ENCODE results near the gene SETD3. TPM values are rescaled to one million over a fixed set of nuclear protein-coding genes. Genes with fewer than 3 reads are reported as not detected.

Gene SETD3
- polyA plus RNA-seq, 1 donor from 2014 or later: 49.6 TPM

- Histone ChIP-seq H3F3A (ENCODE audit: insufficient read depth, low read length, poor library complexity, severe bottlenecking) (no peaks in the 10 kb centered on the region), H3K4me3 (ENCODE audit: low read length) (no peak overlapping the region), H3K4me2 (ENCODE audit: low read length) (no peak overlapping the region), H3K79me2 (replicated peaks; ENCODE audit: insufficient read depth, low read length) (no peaks in the 10 kb centered on the region), H2AFZ (ENCODE audit: low read depth, low read length) (no peak overlapping the region), H3K27me3 (ENCODE audit: insufficient read depth, low read depth, low read length) (no peaks in the 10 kb centered on the region), H3K36me3 (ENCODE audit: insufficient read depth, low read length) (no peaks in the 10 kb centered on the region), H3K27ac (ENCODE audit: low read length) (no peak overlapping the region), H3K9ac (ENCODE audit: low read length) (no peak overlapping the region), H3K9me3 (ENCODE audit: low read length) (no peaks in the 10 kb centered on the region), H3K9me2 (ENCODE audit: insufficient read depth, low read length) (no peaks in the 10 kb centered on the region), H4K20me1 (ENCODE audit: insufficient read depth) (no peaks in the 10 kb centered on the region)
- TF ChIP-seq CTCF (IDR thresholded peaks at IDR 0.05; ENCODE audit: poor library complexity, severe bottlenecking) (no peak), EP300 (conservative IDR thresholded peaks at IDR 0.05; ENCODE audit: poor library complexity, severe bottlenecking) (no peak), REST (IDR thresholded peaks at IDR 0.05; ENCODE audit: borderline replicate concordance) (no peak), SMC3 (conservative IDR thresholded peaks at IDR 0.05; ENCODE audit: poor library complexity) (no peak), POLR2AphosphoS5 (IDR thresholded peaks at IDR 0.05) (no peak), TAF1 (IDR thresholded peaks at IDR 0.05; ENCODE audit: low read depth) (no peak), MXI1 (conservative IDR thresholded peaks at IDR 0.05; ENCODE audit: poor library complexity, severe bottlenecking) (no peak), RAD21 (conservative IDR thresholded peaks at IDR 0.05) (no peak), EZH2 (IDR thresholded peaks at IDR 0.05; ENCODE audit: borderline replicate concordance, insufficient read depth, low read length, poor library complexity, severe bottlenecking) (no peak)
Measured at GRCh38 chr14:99454246-99454645, 26.4 kb downstream of the SETD3 start.

- Histone ChIP-seq H3K9me2 (ENCODE audit: insufficient read depth, low read length) (no peaks in the 10 kb centered on the region), H3K79me2 (replicated peaks; ENCODE audit: insufficient read depth, low read length) (no peaks in the 10 kb centered on the region), H3K36me3 (ENCODE audit: insufficient read depth, low read length) (no peaks in the 10 kb centered on the region), H3K27me3 (ENCODE audit: insufficient read depth, low read depth, low read length) (no peaks in the 10 kb centered on the region), H3K9ac (ENCODE audit: low read length) (no peak overlapping the region), H4K20me1 (ENCODE audit: insufficient read depth) (no peaks in the 10 kb centered on the region), H3K9me3 (ENCODE audit: low read length) (no peaks in the 10 kb centered on the region), H2AFZ (ENCODE audit: low read depth, low read length) (no peak overlapping the region), H3K4me2 (ENCODE audit: low read length) (no peak overlapping the region), H3K4me3 (ENCODE audit: low read length) (no peak overlapping the region), H3F3A (ENCODE audit: insufficient read depth, low read length, poor library complexity, severe bottlenecking) (no peaks in the 10 kb centered on the region), H3K27ac (ENCODE audit: low read length) (no peak overlapping the region)
- no peak for TF ChIP-seq POLR2AphosphoS5 (IDR thresholded peaks at IDR 0.05)
- TF ChIP-seq EP300 (conservative IDR thresholded peaks at IDR 0.05; ENCODE audit: poor library complexity, severe bottlenecking): no peak
- no peak for TF ChIP-seq REST (IDR thresholded peaks at IDR 0.05; ENCODE audit: borderline replicate concordance)
- no peak for TF ChIP-seq CTCF (IDR thresholded peaks at IDR 0.05; ENCODE audit: poor library complexity, severe bottlenecking)
- TF ChIP-seq SMC3 (conservative IDR thresholded peaks at IDR 0.05; ENCODE audit: poor library complexity): no peak
Measured at GRCh38 chr14:99452968-99453367, 27.7 kb downstream of the SETD3 start.
